GM06990 (cell line): ENCODE data around the gene MRFAP1L1.

ENCODE experiments used
- DNase-seq: peaks from one replicate; pipeline ENCODE4 v3.0.0-alpha.2; 2011; ENCODE audit not compliant: insufficient read length; ENCODE audit errors: extremely low read depth
- H3K27me3 ChIP-seq: replicated peaks from 2 replicates; pipeline ENCODE4 v1.6.0; 2011; ENCODE audit warnings: low read length; ENCODE audit not compliant: control insufficient read depth, insufficient read depth
- H3K36me3 ChIP-seq: 2 replicates; pipeline ENCODE4 v1.5.1; 2011; ENCODE audit warnings: low read length; ENCODE audit not compliant: control insufficient read depth, insufficient read depth
- H3K4me3 ChIP-seq: replicated peaks from 2 replicates; pipeline ENCODE4 v1.5.1; 2011; ENCODE audit warnings: low read depth, mild to moderate bottlenecking, control low read depth, low read length
- TF ChIP-seq, protein P1 (sequence below): IDR thresholded peaks from 2 replicates; pipeline ENCODE4 v1.5.1; 2011; ENCODE audit warnings: low read length, control low read depth, mild to moderate bottlenecking, inconsistent platforms; ENCODE audit not compliant: insufficient read depth, poor library complexity, severe bottlenecking

MRFAP1L1 gene

DNA sequence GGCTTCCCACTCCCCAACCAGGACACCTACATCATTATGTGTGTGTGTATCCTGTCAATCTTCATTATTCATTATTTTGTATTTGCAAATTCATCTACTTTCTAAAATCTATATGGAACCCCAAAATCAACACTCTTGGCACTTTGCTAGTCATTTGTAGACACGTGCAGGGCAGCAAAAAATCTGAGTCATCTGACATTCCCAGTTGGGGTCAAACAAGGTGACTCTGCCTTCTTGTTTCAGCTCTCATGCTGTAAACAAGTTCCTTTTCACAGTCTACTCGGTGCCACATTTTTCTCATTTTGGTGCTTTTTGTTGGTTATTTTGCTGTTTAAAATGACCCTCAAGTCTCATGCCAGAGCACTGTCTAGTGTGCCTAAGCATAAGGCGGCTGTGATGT is 5.9 kb downstream of the MRFAP1L1 start:
- Histone ChIP-seq H3K36me3 (no peaks in the 10 kb centered on the region; the same call in 1 of the 2 replicates), H3K4me3 (no peak overlapping the region), H3K27me3 (no peaks in the 10 kb centered on the region)
- TF ChIP-seq, protein P1, sequence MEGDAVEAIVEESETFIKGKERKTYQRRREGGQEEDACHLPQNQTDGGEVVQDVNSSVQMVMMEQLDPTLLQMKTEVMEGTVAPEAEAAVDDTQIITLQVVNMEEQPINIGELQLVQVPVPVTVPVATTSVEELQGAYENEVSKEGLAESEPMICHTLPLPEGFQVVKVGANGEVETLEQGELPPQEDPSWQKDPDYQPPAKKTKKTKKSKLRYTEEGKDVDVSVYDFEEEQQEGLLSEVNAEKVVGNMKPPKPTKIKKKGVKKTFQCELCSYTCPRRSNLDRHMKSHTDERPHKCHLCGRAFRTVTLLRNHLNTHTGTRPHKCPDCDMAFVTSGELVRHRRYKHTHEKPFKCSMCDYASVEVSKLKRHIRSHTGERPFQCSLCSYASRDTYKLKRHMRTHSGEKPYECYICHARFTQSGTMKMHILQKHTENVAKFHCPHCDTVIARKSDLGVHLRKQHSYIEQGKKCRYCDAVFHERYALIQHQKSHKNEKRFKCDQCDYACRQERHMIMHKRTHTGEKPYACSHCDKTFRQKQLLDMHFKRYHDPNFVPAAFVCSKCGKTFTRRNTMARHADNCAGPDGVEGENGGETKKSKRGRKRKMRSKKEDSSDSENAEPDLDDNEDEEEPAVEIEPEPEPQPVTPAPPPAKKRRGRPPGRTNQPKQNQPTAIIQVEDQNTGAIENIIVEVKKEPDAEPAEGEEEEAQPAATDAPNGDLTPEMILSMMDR: no peak
- no peak for DNase-seq

DNA sequence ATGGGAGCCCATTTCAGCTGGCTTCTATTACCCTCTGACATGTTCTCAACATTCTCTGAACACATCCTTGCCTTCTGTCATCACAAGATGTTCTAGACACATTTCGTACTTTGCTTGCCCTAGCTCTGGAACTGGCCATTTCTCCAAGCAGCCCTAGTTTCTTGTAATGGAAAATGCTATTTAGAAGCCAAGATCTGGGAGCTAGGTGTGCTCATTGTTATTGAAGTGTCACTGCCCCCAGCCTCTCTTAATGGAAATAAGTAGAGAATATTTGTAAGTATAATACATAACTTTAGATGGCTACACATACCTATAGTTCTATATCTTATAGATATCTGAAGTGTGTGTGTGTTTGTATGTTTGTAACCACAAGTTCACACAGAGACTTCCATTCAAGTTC is 6.9 kb downstream of the MRFAP1L1 start:
- Histone ChIP-seq H3K27me3 (no peaks in the 10 kb centered on the region), H3K36me3 (no peaks in the 10 kb centered on the region; the same call in 1 of the 2 replicates)
- DNase-seq: no peak

DNA sequence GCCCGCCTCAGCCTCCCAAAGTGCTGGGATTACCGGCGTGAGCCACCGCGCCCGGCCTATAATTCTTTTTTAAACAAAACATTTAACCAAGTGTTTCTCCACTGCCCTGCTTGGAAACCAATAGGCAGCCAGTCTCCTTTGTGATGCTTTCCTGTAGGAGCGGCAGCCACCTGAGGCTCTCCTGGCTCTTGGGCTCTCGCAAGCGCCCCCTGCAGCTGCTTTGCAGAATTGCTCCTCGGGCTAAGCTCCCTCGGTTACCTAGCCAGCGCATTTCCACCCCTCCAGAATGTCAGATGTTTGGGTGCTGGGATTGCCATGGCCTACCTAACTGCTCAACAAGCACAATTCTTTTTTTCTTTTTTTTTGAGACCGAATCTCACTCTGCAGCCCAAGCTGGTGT is 8.3 kb downstream of the MRFAP1L1 start:
- Histone ChIP-seq H3K27me3 (no peaks in the 10 kb centered on the region), H3K4me3 (no peak overlapping the region), H3K36me3 (no peaks in the 10 kb centered on the region; the same call in 1 of the 2 replicates)
- TF ChIP-seq, protein P1: peak; percentile 35
- DNase-seq: no peak

More for the DNA sequence above, 6.9 kb downstream of the MRFAP1L1 start:
- no peak overlapping the region for H3K4me3 ChIP-seq
- TF ChIP-seq, protein P1: no peak

DNA sequence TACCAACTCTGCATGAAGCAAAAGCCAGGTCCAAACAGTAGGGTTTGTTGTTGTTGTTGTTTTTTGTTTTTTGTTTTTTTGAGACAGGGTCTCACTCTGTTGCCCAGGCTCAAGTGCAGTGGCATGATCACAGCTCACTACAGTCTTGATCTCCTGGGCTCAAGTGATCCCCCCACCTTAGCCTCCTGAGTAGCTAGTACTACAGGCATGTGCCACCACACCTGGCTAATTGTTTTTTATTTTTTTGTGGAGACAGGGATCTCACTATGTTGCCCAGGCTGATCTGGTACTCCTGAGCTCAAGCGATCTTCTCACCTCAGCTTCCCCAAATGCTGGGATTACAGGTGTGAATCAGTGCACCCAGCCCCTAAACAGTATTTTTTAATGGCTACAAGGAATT is 9.8 kb downstream of the MRFAP1L1 start:
- TF ChIP-seq, protein P1: no peak
- H3K36me3 ChIP-seq: no peaks in the 10 kb centered on the region; the same call in 1 of the 2 replicates
- no peak overlapping the region for H3K4me3 ChIP-seq
- H3K27me3 ChIP-seq: no peaks in the 10 kb centered on the region
- DNase-seq: no peak

DNA sequence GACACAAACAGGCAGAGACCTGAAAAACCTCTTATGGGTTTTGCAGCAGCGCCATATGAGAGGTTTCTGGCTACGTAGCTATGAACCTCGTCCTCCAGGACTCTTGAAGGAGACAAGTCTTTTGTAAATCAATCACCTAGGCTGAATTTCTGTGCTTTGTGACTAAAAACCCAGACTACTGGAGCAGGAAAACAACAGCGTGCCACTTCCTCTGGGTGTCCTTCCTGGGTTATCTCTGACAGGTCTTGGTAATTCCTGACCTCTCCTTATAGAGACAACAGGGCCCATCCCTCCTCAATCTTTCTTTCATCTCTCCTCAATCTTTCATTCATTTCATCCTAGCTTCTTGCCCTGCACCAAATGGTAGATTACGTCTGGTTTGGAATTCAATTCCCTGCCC is 10.3 kb downstream of the MRFAP1L1 start:
- DNase-seq: no peak
- no peaks in the 10 kb centered on the region for H3K27me3 ChIP-seq
- TF ChIP-seq, protein P1: no peak
- H3K4me3 ChIP-seq: no peak overlapping the region
- no peaks in the 10 kb centered on the region; the same call in 1 of the 2 replicates for H3K36me3 ChIP-seq

DNA sequence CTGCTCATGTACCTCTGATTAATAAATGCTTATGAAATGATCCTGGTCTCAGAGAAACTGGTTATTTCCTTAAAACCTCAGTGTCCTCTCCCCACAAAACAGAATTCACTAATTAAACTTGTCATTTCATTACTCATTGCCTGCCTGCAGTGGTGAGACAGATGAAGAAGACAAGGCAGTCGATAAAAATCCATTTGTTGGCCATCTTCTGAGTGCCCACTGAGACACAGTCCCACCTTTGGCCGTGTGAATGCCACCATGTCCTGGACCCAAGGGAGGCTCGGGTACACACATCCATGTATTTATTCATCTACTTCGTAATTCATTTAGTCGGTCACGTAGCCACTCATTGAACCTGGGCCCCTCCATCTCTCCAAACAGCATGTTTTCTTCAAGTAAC is 12.5 kb downstream of the MRFAP1L1 start:
- TF ChIP-seq, protein P1: no peak
- H3K27me3 ChIP-seq: no peaks in the 10 kb centered on the region
- H3K36me3 ChIP-seq: no peaks in the 10 kb centered on the region; the same call in 1 of the 2 replicates
- DNase-seq: no peak
- H3K4me3 ChIP-seq: no peak overlapping the region
